ENCODE measurements around the gene PLEKHG3. TPM values are rescaled to one million over a fixed set of nuclear protein-coding genes. Genes with fewer than 3 reads are reported as not detected.

Gene PLEKHG3
- total RNA-seq, 1 donor from 2014 or later: 16.6 TPM

DNA sequence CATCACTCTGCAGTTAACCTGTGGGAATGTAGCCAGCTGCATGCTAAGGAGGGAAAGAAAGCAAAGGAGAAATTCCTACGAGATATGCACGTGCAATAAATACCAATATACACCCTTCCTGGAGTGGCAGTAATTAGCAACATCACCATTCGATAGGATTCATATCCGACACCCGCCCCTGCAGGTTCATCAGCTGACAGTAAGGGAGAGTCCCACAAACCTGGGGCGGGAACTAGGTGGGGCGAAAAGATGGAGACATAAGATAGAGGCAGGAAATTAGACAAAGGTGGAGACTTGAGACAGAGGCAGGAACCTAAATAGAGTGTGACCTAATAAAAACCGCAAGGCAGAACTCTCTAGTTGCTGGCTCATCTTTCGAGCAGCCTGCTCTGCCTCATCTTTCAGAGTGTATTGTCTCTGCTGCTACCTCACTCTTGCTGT is 51.6 kb downstream of the PLEKHG3 start:
- no peak for ATAC-seq (ENCODE audit: poor library complexity)
- intact Hi-C loops (cut with DNase I): no loop called here
- peak; percentile 32 for DNase-seq

DNA sequence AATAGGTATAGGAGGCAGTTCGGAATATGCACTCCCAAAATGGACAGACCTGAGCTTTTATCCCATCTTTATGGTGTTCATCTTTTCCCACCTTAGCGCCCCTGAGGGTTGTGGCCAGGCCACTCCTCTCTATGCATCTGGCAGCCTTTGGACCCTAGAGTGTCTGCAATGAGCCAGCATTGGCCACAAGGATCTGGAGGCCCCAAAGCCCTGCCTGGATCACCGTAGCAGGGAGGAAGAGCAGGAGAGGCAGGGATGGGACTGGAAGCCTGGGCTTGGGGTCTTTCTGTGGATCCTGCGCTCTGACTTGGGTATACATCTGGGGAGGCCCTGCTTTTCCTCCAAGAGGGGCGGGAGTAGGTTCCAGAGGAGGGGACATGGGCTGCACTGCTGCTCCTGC is 52.5 kb downstream of the PLEKHG3 start:
- ATAC-seq (ENCODE audit: poor library complexity) (no peak), DNase-seq (peak; percentile 23)
- intact Hi-C loops (cut with DNase I): no loop called here

DNA sequence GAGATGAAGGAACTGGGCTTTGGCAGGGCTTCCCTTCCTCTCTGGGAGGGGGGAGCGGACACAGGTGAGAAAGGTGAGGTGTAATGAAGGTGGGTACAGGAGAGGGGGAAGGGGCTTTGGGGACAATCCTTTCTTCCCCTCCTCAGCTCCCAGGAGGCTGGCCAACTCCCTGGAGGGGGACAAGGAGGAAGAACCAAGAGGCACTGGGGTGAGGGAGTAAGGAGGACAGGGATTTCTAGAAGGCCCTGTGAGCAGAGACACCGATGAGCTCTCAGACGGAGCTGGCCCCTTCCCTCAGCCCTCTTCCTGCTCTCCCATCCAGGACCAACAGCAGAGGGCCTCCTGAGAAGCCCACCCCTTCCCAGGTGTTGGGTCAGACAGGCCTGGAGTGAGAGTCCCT is 53.4 kb downstream of the PLEKHG3 start:
- ATAC-seq (ENCODE audit: poor library complexity) (no peak), DNase-seq (peak; percentile 6)
- intact Hi-C loops (cut with DNase I): no loop called here

DNA sequence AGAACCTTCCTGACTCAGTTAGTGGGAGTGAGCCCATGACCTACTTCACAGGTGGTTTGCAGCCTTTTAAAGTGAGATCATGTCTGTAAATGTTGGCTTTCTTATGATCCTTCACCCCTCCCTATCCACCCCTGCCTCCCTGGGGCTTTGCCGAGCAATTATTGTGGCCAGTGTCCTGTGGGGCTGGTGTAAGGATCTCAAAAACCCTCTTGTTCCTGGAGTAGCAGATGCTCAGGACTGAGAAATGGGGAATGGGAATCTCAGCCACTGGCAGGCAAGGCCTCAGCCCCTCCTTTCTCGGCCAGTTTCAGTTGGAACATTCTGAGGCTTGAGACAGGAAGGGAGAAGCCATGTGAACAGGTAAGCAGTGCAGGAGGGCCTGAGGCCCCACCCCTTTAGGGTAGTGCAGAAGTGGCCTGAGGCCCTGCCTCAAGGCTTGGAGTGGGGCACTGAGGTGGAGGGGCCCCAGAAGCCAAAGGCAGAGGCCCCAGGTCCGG is 53.8 kb downstream of the PLEKHG3 start:
- intact Hi-C loops (cut with DNase I): no loop called here
- ATAC-seq (ENCODE audit: poor library complexity): no peak
- no peak for DNase-seq

DNA sequence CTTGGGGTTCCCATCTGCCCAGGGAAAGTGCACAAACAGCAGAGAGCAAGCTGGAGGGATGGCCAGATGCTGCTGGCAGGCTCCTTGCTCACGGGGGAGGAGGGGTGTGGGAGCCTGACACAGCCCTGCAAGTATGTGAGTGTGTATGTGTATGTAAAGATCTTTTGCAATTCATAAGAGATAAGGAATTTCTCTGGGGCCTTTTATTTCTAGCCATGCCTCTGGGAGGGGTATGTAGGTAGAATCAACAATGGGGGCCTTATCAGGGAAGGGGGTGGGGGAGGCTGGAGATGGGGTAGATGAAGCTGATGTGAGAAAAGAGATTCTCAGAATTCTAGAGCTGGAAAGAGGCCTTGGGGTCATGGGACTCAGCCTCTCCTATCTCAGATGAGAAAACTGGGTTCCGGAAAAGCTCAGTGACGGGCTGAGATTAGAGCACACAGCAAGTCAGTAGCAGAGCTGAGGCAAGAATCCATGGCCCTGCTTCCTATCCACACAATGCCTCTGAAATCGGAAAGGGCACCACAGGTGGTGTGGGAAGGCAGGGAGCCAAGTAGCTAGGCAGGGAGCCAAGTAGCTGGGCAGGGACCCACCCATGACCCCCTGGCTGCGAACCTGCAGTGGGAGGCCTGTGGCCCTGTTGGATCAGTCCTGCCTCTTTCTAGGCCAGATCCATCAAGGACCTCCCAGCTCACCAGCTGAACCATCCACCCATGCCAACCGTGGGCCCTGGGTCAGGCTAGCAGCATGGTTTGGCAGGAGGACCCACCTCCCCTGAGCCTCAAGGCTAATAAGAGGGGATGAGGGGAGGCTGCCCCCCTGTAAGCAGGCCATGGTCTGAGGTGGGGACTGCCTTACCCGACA is 54.7 kb downstream of the PLEKHG3 start:
- no peak for DNase-seq
- ATAC-seq (ENCODE audit: poor library complexity): peak; percentile 47
- intact Hi-C loops (cut with DNase I): no loop called here

DNA sequence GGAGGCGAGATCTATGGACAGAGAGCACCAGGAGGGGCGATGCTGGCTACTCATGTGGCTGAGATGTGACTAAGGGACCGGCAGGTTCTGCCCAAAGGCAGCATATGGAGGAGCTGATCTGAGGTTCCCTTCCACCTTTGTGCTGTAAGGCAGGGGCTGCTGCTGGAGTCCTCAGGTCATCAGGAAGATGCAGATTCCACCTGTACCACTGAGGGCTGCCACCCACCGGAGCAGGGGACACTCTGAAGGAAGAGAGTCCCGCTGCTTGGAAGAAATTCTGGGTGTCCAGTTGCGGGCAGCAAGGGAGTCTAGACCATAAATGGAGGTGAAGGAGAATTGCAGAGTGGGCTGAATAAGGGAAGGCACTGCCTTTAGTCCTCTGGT is 55.3 kb downstream of the PLEKHG3 start:
- ATAC-seq (ENCODE audit: poor library complexity) (no peak), DNase-seq (peak; percentile 20)
- intact Hi-C loops (cut with DNase I): no loop called here

DNA sequence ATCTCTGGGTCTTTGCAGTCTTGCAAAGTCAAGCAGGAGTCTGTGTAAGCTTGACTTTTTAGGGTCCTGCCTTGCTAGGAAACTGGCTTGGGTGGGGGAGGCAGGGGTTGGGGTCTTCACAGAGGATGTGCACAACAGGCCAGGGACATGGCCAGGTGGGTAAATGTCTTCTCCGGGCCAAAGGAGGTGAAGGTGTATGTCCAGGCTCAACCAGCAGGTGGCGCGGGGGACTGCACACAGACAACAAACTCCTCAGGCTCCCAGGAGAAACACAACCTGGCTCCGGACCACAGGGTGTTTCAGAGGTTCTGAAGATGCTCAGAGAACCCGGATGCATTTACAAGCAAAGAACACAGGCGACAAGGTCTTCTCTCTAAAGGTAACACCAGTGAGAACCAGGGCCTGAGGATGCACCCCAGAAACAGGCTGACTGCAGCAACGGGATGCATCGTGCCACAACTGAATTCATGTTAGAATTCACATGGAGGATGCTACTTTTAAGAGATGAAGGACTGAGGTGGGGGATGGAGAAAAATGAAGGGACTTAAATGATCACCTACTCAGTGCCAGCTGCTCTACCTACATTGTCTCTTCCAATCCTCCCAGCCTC is 56.0 kb downstream of the PLEKHG3 start:
- DNase-seq (peak; percentile 73), ATAC-seq (ENCODE audit: poor library complexity) (no peak)
- intact Hi-C loops (cut with DNase I): no loop called here

DNA sequence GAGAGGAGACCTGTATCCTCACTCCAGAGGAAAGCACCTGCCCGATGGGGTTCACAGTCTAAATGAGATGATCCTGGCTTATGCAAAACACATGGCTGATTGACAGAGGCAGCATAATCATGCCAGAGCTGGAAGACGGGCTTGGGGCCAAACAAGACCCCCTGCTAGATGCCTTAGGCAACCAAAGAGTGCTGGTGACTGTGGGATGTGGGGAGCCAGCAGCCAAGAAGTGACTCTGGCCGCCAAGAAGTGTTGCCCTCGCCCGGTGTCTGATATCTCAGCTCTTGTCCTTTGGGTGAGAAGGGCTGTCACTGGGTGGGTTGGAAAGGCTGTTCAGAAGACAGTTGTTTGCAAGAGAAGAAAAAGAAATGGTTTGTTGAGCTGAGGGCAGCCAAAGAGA is 56.7 kb downstream of the PLEKHG3 start:
- ATAC-seq (ENCODE audit: poor library complexity) (no peak), DNase-seq (peak; percentile 16)
- intact Hi-C loops (cut with DNase I): no loop called here

DNA sequence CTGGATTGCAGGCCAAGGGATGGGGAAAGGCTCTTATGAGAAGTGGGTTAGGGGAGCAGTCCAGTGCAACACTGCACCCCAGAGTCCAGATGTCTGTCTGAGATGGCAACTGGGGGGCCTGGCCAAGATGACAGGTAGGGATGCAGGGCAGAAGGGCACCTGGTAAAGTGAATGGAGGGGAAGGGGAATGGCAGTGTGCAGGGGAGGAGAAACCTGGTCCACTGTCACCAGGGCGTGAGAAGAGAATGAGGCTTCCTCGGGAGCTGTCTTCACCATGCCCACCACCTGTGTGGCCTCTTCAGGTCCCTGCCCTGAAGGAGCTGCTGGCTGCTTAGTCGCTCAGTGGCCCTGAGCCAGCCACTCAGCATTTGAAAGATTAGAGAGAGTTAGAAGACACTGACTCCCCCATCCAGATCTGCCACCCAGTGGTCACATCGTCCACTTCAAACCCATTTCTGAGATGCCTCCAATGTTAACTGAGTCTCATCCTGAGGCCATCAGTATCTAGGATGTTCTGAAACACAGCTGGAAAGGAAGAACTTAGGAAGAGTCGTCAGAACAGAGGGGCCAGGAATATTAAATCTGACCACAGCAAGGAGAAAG is 57.3 kb downstream of the PLEKHG3 start:
- DNase-seq: peak; percentile 44
- no peak for ATAC-seq (ENCODE audit: poor library complexity)
- intact Hi-C loops (cut with DNase I): no loop called here

DNA sequence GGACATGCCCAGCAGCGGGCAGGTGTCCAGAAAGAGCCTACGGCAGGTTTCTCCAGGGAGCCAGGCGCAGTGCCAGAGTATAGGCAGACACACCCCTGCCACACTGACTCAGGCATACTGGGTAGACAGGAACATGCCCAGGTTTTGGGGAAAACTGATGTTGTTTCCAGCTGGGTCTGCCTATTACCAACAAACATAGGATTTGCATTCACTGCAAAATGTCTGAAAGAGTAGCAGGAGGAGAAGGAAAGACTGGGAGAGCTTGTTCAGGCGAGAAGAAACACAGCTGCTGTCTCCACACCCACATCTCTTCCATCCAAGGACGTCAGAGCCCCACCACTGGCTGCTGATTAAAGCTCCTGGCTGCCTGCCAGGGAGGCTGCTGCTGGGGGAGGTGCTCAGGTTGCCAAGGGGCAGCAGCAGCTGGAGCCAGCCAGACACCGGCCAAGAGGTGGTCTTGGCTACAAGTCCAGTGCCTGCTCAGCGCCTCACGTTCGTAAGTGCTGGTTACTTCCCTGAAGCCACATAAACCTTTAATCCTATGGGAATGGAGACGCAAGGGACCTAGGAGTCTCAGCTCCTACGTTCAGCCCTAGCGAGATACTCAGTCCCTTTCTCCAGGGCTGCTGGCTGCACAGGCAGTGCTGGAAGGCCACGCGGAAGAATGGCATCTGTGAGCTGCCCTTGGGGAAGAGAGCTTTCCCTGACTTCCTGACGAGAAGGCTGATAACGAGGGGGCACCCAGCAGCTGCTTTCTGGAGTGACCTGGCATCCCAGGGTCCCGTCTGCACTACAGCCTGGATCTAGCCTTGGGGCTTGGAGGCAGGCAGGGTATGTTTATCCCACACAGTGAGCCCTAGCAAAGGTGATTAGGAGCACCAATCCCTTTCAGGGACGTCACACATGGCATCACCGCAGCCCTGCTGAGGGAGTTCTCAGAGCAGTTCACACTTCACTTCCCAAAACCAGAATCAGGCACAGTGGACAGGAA is 58.1 kb downstream of the PLEKHG3 start:
- DNase-seq (peak; percentile 86), ATAC-seq (ENCODE audit: poor library complexity) (peak; percentile 68)
- intact Hi-C loops (cut with DNase I): no loop called here

DNA sequence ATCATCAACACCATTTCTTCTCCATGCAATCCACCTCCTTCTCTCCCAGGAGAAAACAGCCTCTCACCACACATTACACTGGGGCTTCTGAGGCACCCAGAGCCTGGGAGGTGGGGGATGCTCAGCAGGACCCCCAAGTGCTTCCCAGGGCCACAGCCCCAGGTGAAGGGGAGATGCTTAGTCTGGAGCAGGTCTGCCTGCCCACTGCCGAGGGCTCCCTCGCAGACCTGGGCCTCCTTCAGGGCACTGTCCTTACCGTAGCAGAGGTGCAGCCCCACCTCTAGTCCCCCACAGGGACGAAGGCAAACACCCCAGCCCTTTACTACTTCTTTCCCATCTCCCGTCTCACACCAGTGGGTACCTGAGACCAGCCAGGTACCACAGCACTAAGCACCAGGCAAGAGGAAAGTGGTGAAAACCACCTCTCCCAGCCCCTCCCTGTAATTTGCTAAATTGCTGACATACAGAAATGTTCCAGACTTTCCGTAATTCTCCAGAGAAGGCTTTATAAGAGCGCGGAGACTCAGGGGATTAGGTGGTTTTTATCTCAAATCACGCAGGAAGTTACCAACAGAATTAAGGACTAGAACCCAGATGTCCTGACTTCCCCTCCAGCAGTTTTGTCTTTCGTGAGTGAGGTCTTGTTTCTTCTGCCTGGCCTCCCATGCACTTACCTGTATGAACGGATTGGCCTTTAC is 59.0 kb downstream of the PLEKHG3 start:
- ATAC-seq (ENCODE audit: poor library complexity) (no peak), DNase-seq (no peak)
- intact Hi-C loops (cut with DNase I): no loop called here

DNA sequence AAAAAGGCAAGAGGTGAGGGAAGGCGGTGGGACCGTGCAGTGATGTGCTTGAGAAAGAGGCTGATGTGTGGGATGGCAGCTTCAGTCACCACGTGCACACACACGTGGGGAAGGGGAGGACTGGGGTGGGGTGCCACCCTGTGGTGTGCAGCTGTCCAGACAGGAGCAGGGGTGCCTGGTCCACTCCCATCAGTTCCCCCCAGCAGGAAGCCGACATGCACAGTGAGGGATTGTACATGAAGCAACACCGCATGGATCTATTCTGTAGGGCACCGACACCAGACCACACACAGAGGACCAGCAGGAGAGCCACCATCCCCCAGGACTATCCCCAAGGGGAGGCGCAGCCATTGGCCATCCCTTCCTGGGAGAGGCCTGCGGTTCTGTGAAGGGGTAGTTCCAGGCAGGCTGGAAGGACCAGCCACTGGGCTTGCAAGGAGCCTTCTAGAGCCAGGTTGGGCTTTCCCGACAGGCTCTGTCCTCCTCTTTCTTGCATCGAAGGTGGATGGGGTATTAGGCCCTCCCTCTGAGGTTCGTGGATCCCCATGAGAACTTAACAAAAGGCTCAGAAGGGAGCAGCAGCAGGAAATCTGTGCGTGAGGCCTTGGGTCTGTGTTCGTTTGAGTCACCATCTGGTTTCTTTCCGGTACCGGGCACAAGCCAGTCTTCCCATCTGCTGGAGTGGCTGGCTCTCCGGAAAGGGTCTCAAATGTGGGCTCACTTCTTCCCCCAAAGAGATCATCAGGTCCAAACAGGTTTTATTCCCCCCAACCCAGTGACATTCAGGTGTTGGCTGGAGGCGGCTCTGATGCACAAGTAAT is 59.8 kb downstream of the PLEKHG3 start:
- ATAC-seq (ENCODE audit: poor library complexity): no peak
- DNase-seq: peak; percentile 41
- intact Hi-C loops (cut with DNase I): loop anchor here (2.0 kb wide), 1 partner anchor 91 kb away; no protein-coding TSS in a partner anchor

DNA sequence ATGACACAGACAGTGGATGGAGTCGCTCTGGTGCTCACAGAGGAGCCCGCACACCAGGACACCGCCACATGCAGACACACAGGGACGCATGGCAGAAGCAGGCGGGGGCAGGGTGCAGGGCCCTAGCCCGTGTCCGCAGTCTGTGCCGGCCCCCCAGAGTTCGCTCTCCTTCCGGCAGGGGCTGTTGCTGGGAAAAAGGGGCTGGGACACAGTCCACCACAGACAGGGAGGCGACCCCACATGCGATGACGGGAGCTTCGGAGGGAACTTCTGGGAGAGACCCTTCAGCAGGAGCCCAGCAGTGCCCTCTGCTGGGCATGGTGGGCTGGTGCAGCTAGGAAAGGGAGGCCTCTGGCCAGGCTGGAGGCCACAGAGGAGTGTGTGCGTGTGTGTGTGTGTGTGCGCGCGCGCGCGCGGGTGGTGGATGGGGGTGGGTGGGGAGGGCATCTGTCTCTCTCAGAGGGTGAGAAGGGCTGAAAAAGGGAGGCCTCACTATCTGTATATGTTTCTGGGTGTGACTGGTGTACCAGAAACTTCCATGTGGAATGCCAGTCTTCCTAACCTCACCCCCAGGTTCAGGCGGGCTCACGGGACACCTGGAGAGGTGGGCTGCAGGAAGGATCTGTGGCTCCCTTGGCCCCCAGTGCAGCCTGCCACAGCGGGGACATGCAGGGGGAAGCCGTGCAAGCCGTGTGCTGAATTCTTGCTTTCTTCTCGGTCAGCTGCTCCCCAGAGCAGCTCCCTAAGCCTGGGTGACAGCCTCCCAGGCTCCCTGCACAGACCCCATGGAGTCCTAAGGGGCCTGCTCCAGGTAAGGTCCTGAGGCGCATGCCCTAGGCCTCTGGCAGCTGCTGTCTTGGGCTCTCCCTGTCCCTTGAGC is 60.7 kb downstream of the PLEKHG3 start:
- DNase-seq: peak; percentile 84
- peak; percentile 74 for ATAC-seq (ENCODE audit: poor library complexity)
- intact Hi-C loops (cut with DNase I): loop anchor here (2.0 kb wide), 1 partner anchor 92 kb away; no protein-coding TSS in a partner anchor

DNA sequence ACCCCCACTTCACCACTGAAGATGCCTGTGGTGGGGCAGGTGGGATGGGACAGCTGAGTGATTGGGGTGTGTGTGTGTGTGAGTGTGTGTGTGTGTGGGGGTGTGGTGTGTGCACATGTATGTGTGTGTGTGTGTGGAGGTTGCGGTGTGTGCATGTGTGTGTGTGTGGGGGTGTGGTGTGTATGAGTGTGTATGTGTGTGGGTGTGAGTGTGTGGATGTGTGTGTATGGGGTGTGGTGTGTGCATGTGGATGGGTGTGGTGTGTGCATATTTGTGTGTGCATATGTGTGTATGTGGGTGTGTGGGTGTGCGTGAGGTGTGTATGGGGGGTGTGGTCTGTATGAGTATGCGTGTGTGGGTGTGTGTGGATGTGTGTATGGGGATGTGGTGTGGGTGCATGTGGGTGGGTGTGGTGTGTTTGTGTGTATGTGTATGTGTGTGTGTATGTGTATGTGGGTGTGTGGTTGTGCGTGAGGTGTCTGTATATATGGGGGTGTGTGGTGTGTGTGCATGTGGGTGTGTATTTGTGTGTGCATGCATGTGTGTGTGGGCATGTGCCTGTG is 61.6 kb downstream of the PLEKHG3 start:
- intact Hi-C loops (cut with DNase I): loop anchor here (2.0 kb wide), 1 partner anchor 93 kb away; no protein-coding TSS in a partner anchor
- ATAC-seq (ENCODE audit: poor library complexity) (no peak), DNase-seq (no peak)

DNA sequence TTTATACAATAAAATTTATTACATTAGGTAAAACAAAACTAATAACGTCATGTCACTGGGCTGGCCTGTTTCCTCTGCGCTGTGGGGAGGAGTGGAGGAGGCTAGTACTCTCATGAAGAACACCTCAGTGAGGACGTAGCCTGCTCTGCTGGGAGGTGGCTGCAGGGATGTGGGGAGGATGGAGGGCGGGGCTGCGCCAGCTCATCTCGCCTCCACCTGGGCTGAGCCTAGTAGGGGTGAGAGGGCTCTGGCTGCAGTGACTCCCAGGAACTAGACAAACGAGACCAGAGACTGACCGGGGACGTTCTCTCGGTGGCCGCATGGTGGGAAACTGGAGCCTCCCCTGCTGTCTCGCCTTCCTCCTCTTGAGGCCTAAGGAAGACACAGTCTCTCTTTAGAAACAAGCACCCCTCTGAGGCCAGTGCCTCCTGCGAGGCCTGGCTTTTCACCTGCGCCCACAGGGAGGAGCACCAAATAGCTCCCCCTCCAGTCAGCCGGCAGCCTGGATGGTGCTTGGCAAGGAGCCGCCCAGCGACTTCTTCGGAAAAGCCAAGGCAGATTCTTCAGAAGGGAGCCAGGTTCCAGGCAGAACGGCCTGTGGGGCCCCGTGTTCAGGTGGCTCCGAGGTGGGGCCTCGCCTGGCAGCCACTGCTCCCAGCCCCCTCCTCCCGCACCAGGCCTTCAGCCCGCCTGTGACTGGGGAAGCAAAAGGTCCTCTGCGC is 62.4 kb downstream of the PLEKHG3 start:
- ATAC-seq (ENCODE audit: poor library complexity) (no peak), DNase-seq (no peak)
- intact Hi-C loops (cut with DNase I): no loop called here

All from Right ventricle myocardium superior (tissue), 1 donor.